EH (cell line): ENCODE data around the gene SOAT1.
A peak's percentile ranks its signal among the peaks of the same experiment; 100 is the strongest.
"Not testable (repeated sequence)": the region's sequence is repeated elsewhere in the genome, so short reads cannot be mapped to it uniquely, and the experiment has no call there.

Experiments used
- DNase-seq: peaks from one replicate; pipeline ENCODE4 v3.0.0-alpha.2; 2015; ENCODE audit warnings: low read depth

SOAT1 gene

GRCh38 chr1:179293340-179294327 is at the start of gene SOAT1:
Gene SOAT1 (plus strand): TSS chr1:179293797. CDS start chr1:179302685, 8,888 bp downstream.
- peak; percentile 92 for DNase-seq

- not testable (repeated sequence) for DNase-seq
Observed at GRCh38 chr1:179245426-179245825, 48.2 kb upstream of the SOAT1 start.

DNA sequence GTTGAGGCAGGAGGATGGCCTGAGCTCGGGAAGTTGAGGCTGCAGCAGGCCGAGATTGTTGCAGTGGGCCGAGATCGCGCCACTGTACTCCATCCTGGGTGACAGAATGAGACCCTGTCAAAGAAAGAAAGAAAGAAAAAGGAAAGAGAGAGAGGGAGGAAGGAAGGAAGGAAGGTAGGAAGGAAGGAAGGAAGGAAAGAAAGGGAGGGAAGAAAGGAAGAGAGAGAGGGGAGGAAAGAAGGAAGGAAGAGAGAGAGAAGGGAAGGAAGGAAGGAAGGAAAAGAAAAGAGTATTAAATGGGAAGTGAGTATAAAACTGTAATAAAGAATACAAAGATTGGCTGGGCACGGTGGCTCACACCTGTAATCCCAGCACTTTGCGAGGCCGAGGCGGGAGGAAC is 45.7 kb upstream of the SOAT1 start:
- no peak for DNase-seq

DNA sequence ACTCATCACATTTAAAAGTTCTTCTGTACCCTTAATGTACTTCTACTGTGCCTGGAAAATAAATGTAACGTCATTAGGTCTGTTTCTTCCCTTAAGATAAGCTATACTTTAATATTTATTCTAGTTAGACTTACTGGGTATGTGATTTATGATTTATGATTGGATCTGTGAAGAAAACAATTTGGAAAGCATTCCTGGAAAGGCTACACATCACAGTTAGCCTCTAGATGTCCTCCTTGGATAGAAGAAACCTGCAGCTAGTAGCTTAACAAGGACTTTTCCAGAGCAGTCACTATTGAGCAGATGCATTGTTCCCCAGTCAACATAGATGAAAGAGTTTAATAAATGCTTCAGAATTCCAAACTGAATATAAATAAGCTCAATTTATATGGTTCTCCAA is 41.9 kb upstream of the SOAT1 start:
- peak; percentile 54 for DNase-seq

GRCh38 chr1:179252606-179253005 is 41.0 kb upstream of the SOAT1 start:
- DNase-seq: no peak

- DNase-seq: peak; percentile 27
Observed at GRCh38 chr1:179253286-179253972, 40.2 kb upstream of the SOAT1 start.

GRCh38 chr1:179262183-179262582 is 31.4 kb upstream of the SOAT1 start:
- DNase-seq: no peak

DNA sequence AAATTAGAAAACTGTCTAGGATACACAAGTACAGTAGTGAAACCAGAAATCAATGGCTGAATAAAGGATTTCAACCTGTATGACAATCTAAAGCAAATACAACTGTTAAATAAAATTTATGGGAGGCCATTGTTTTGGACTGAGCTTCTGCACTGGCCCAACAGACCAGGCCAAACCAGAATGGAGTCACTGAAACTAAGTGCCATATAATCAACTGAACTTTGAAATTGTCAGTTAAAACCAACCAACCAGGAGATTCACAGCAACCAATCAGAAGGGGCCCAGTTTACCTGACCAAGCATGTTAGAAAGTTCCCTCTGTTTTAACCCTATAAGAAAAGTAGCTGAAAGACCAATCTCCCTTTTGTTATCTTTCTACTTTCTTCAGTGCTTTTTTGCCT is 30.5 kb upstream of the SOAT1 start:
- DNase-seq: no peak

DNA sequence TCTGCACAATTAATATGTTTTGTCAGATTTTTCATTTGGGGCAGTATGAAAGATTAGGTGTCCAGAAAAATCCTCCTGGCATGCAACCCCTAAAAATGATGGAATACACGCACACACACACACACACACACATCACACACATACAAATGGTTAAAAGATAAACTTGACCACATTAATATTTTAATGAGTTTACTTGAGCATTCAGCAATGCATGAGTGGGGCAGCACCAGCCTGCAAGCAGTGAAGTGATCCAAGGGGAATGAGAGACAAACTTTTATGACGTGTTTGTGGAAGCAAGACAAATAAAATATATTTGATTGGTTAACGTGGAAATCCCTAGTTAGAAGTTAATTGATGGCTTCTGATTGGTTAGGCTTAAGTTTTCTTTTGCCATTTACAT is 29.1 kb upstream of the SOAT1 start:
- peak; percentile 41 for DNase-seq

GRCh38 chr1:179269071-179269470 is 24.5 kb upstream of the SOAT1 start:
- DNase-seq: no peak

DNA sequence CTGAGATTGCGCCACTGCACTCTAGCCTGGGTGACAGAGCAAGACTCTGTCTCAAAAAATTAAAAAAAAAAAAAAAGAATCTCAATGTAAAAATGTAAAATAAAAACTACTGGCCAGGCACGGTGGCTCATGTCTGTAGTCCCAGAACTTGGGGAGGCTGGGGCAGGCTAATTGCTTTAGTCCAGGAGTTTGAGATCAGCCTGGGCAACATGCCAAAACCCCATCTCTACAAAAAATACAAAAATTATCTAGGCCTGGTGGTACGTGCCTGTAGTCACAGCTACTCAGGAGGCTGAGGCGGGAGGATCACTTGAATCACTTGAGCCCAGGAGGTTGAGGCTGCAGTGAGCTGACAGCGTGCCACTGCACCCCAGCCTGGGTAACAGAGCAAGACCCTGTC is 19.2 kb upstream of the SOAT1 start:
- not testable (repeated sequence) for DNase-seq

DNA sequence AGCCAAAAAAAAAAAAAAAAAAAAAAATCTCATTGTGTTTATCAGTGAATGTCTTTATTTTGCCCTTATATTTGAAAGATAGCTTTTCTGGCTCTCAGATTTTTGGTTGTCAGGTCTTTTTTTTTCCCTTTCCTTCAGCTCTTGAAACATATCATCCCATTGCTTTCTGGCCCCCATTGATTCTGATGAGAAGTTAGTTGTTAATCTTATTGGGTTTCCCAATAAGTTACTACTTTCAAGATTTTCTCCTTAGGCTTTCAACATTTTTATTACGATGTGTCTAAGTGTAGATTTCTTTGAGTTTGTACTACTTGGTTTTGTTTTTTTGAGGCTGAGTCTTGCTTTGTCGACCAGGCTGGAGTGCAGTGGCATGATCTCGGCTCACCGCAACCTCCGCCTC is 14.7 kb upstream of the SOAT1 start:
- no peak for DNase-seq

- no peak for DNase-seq
Observed at GRCh38 chr1:179283992-179284391, 9.6 kb upstream of the SOAT1 start.

DNA sequence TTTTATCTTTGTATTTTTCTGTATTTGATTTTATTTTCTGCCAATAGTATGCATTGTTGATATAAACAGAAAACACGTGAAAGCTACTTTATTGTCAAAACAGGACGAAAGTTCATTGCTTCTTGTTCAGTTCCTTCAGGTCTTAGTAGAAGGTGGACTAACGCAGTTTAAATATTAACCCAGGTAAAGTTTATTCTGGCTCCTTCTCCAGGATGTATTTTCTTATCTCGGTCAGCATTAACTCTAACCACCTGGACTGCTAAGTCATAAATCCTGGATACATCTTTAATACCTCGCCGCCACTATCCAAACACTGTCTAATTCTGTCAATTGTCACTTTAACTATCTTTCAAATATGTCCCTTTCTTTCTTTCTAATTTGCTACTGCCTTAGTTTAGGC is 5.7 kb upstream of the SOAT1 start:
- DNase-seq: no peak

DNA sequence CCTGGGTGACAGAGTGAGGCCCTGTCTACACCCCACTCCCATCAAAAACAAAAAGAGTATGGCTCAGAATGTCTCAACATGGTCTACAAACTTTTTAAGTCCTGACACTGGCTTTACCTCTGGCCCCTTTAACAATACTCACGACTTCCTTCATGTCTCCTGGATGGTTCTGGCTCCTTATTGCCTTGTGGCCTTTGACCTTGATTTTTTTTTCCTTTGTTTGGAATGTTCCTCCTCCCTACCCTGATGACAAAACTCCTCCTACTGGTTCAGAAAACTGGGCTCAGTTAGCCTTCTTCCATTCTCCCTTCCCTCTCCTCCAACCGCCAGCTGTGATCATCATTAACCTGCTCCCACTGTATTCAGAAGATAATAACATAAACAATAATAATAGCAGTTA is 4.6 kb upstream of the SOAT1 start:
- no peak for DNase-seq

GRCh38 chr1:179295164-179295755 is 1.7 kb downstream of the SOAT1 start:
- DNase-seq: no peak

DNA sequence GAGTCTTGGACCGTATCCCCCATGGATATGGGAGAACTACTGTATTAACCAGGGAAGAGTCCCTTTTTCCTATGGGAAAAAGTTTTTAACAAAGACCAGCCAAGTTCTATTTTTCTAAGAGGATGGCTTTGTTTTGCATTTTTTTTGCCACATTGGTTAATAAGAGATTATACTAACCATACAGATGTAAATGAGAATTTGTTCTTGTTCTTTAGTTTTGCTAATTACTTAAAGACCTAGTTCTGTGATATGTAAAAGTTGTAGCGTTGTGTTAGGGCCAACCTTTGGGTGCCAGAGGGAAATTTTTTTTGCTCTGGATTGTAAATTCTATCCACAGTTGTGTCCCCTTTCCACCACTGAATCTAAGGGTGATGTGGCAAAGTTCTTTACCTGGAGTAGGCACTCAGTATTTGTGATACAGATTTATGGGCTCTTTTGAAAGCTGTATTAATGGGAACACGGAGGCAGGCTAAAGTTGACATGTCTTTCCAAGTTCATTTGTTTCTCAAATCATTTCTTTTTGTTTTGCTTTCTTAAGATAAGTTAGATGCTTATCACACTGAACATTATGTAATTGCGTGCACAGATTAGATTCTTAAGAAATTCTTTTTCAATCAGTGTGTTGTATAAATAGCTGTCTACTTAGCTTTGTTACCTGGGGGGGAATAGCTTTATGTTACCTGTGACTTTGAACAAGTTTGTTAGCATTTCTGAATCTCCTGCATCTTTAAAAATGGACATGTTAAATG is 2.9 kb downstream of the SOAT1 start:
- no peak for DNase-seq

- no peak for DNase-seq
Observed at GRCh38 chr1:179297105-179297378, 3.4 kb downstream of the SOAT1 start.

GRCh38 chr1:179298952-179299351 is 5.4 kb downstream of the SOAT1 start:
- no peak for DNase-seq

GRCh38 chr1:179300112-179300511 is 6.5 kb downstream of the SOAT1 start:
- DNase-seq: no peak

- DNase-seq: no peak
Observed at GRCh38 chr1:179302070-179302469, 8.5 kb downstream of the SOAT1 start.

- no peak for DNase-seq
Observed at GRCh38 chr1:179303200-179303785, 9.7 kb downstream of the SOAT1 start.
